Fibroblast of lung (primary cell): ENCODE data around the gene GPS1.

Experiments
- EZH2 ChIP-seq: IDR thresholded peaks from 2 replicates; pipeline ENCODE4 v1.5.1; 2012; ENCODE audit warnings: low read length, control low read depth, mild to moderate bottlenecking; ENCODE audit errors: missing control alignments
- TF ChIP-seq, protein P1 (sequence below), 2 donors: IDR thresholded peaks in 1 of 2; conservative IDR thresholded peaks in 1 of 2; 1 replicate in 1 of 2; 2 replicates in 1 of 2; pipeline ENCODE4 v1.5.1; 2011 to 2012; ENCODE audit warnings: low read length in 2 of 2, control low read depth in 1 of 2, inconsistent platforms in 1 of 2, low read depth in 1 of 2, mild to moderate bottlenecking in 1 of 2

DNA sequence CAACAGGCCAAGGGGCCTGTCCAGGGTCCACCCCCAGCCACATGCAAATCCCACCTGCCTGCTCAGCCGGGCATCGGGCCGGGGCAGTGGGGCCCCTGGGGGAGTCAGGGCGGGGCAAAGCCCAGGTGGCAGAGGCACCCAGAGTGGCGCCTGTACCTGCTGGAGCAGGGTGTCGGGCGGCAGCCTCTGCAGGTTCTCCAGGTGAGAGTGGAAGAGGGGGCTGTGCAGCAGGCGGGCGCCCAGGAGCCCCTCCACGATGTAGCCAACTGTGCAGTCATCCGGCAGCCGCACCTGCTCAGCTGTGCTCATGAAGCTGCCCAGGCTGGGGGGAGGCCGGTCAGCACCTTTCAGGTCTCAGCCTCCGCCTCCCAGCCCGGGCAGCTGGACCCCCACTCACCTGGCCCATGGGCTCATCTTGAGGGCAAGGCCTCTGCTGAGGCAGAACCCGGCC is 2.2 kb upstream of the GPS1 start:
- TF ChIP-seq, protein P1, sequence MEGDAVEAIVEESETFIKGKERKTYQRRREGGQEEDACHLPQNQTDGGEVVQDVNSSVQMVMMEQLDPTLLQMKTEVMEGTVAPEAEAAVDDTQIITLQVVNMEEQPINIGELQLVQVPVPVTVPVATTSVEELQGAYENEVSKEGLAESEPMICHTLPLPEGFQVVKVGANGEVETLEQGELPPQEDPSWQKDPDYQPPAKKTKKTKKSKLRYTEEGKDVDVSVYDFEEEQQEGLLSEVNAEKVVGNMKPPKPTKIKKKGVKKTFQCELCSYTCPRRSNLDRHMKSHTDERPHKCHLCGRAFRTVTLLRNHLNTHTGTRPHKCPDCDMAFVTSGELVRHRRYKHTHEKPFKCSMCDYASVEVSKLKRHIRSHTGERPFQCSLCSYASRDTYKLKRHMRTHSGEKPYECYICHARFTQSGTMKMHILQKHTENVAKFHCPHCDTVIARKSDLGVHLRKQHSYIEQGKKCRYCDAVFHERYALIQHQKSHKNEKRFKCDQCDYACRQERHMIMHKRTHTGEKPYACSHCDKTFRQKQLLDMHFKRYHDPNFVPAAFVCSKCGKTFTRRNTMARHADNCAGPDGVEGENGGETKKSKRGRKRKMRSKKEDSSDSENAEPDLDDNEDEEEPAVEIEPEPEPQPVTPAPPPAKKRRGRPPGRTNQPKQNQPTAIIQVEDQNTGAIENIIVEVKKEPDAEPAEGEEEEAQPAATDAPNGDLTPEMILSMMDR (conservative IDR thresholded peaks at IDR 0.05 in 1 of 2, IDR thresholded peaks at IDR 0.05 in 1 of 2; ENCODE audit: low read depth in 1 of 2, low read length in 2 of 2): no peak
- no peak for TF ChIP-seq EZH2
